NCI-H226 (cell line): ENCODE results near the gene MED14.

Experiments used
- DNase-seq: peaks from one replicate; pipeline ENCODE4 v3.0.0-alpha.2; 2015

The MED14 gene

DNA sequence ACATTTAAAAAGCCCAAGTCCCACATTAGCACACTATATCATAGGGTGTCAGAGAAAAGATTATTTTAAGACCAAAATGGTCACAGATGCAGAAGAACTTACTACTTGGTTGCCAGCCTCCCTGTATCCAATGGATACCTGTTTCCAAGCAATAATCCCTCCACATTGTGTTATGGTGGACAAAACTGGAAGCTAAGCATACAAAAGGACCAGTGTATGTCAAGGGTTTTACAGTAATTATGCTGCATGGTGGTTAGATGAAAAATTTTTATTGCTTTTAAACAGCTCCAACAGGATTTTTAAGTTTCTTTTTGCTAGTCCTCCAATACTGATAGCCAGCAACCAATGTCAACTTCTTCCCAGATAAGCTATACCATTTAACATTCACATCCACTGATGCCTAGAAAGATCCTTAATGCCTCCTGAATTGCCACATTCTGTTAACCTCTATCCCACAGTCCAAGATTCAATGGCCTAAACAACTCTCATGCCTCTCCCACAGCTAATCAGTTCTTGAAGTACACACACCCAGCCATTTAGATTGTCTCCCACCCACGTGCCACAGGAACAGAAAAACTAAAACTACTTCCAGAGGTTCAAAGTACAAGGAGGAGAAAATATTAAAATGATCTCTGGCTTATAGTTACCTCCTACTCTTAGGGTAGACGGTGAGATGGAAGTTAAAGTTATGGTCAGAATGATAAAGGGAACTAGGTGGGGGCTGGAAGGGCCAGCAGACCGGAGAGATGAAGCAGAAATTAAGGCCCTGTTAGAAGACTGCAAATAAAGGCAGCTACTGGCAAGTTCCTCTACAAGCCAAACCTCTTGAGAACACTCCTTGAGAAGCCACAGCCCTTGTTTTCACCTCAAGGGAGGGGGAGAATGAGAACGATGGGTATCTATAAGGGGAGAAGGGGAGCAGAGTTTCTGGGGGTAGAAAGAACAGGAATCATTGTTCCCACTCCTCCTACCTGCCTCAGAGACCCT, 5.5 kb downstream of the MED14 start:
- DNase-seq, result no peak

DNA sequence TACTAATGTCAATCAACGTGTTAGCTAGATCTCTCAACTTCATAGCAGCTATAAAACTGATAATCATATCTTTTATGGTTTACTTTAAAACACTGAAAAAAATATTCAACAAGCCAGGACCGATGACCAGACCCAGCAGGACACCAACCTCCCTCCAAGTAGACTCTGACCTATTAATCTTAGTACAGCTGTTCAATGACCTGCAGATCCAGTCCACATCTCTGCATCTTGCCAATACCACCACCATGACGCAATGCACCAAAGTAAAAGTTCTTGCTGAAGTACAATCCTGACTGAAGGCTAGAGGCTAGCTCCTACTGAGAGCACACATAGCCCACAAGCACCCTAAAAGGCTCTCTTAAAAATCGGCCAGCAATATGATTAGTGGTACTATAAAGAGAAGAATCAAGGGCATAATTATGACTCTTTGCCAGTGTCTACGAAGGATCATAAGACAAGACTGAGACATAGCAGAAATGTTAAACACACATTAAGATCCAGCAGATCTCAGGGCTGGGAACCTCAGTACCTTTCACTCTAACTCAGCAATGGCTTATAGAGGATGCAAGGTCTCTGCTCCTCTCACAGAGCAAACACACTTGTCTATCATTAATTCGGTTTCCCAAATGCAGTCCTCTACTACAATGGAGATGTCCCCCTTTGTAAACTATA, 7.6 kb downstream of the MED14 start:
- no peak for DNase-seq

DNA sequence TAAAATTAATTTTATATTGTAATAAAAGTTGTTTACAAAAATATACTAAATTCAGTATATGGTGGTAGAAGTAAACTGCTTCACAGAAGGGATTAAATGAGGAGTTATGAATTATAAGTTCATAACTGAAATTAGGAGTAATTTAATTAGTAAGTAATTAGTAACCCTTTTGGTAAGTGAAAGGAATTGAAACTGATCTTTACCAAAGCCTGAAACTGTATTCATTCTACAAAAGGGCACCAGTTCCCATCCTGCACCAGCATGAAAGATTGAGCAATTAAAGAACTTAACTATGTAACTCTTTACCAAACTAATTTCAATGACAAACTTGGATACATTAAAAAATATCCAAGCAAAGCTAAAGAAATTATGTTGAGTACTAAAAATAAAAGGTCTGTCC, 8.2 kb downstream of the MED14 start:
- no peak for DNase-seq

DNA sequence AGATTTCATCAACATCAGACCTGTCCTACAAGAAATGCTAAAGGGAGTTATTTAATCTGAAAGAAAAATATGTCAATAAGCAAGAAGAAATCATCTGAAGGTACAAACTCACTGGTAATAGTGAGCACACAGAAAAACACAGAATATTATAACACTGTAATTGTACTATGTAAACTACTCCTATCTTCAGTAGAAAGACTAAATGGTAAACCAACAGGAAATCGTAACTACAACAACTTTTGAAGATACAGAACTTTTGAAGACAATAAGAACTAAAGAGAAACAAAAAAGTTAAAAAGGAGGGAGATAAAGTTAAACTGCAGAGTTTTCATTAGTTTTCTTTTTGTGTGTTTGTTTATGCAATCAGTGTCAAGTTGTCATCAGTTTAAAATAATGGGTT, 12.4 kb downstream of the MED14 start:
- DNase-seq, result no peak

DNA sequence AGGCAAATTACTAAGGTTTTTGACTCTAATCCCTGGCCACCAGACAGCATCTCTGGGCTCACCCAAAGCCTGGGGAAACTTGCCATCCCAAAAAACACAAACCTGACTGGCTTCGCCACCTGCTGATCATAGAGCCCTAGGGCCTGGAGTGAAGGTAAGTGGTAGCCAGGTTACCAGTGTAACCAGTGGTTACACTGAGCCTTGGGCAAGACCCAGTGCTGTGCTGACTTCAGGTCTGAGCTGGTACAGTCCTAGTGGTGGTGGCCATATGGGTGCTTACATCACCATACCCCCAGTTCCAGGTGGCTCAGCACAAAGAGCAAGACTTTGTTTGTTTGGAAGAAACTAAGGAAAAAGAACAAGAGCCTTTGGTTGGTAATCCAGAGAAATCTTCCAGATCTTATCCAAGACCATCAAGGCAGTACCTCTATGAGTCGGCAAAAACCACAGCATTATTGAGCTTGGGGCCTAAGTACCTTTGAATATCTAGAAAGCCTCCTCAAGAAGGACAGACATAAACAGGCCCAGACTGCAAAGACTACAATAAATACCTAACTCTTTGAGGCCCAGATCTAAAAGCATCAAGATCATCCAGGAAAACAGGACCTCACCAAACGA, 13.7 kb downstream of the MED14 start:
- no peak for DNase-seq

DNA sequence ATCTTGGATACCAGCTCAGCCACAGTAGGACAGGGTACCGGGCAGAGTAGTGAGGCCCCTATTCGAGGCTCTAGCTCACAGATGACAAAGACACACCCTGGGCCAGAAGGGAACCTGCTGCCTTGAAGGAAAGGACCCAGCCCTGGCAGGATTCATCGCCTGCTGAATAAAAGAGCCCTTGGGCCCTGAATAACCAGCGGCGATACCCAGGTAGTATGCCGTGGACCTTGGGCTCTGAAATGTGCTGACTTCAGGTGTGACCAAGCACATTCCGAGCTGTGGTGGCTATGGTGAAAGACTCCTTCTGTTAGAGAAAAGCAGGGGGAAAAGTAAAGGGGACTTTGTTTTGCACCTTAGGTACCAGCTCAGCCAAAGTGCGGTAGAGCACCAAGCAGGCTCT, 14.6 kb downstream of the MED14 start:
- no peak for DNase-seq

DNA sequence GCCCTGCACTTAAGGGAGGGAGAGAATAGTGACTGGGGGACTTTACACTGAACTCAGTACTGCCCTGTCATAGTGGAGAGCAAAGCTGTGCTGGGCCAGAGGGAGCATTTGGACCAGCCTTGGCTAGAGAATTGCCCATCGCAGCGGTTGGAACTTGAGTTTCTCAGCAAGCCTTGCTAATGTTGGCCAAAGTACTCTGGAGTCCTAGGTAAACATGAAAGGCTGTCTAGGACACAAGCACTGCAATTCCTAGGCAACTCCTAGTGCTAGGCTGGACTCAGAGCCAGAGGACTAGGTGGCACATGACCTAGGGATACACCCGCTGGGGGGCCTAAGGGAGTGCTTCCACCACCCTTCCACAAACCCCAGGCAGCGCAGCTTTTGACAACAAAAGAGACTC, 15.0 kb downstream of the MED14 start:
- DNase-seq, result no peak

DNA sequence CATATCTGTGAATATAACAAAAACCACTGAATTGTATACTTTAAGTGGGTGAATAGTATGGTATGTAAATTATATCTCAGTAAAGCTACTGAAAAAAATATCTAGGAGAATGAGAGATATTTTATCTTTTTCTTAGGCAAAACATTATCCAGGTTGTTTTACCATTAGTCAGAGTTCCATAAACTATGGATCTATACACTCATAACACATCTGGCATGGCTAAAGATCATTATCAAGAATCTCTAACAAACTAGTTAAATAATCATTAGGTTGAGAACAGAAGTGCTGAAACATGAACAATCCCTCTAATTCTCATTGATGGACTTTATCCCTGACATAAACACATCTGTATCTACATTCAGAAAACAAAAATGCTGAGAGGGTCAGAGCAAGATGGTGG, 15.6 kb downstream of the MED14 start:
- no peak for DNase-seq

DNA sequence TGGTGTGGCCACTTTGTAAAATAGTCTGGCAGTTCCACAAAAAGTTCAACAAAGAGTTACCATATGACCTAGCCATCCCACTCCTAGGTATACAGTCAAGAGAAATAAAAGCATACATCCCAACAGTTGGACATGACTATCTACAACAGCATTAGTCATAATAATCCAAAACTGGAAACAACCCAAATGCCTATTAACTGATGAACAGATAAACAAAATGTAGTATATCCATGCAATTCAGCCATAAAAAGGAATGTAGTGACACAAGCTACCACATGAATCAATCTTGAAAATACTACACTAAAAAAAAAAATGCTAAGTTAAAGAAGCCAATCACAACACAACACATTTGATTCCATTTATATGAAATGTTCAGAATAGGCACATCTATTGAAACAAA, 16.1 kb downstream of the MED14 start:
- DNase-seq, result no peak

DNA sequence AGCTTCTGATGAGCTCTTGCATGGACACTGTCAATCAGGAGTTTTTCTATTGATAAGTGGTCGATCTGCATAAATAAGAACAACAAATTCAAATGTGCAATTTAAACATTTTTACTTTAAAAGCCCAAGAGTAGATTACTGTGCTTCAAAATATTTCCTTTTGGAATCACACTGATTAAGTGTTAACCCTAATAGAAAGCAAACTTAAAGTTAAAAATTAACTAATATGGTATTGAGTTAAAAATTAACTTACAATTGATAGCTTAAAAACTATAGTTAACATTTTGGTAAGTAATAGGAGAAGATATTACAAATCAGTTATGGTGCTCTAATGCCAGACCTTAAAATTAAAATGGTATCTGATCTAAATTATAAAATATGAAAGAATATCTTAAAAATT, 25.9 kb downstream of the MED14 start:
- no peak for DNase-seq

DNA sequence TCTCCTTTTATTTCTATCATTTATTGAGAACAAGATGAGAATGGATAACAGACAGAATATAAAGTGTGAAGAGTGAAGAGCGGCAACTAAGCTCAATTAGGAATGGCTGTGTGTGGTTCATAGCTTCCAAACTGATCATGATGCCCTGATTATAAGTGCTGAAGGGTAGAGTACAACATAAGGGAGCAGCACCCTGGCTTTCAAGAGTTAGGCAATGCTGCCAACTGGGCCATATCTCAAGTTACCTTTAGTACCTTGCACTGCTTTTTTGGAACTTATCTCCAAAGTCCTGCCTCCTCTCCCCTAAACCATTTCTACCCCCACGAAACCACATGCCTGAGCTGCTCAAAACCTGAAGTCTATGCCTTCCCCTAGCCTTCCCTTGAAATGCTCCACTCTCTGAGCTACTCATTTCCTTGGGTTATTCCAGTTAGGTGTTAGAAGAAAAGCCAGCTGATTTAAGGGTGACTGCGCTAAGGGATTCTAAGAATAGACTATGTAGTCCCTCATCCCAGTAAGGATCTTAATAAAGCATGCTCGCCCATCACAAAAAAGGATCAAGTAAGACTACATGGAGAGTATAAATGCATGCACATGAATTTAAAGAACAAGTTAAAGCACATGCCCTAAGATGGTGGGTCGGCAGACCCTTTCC, 29.6 kb downstream of the MED14 start:
- no peak for DNase-seq

DNA sequence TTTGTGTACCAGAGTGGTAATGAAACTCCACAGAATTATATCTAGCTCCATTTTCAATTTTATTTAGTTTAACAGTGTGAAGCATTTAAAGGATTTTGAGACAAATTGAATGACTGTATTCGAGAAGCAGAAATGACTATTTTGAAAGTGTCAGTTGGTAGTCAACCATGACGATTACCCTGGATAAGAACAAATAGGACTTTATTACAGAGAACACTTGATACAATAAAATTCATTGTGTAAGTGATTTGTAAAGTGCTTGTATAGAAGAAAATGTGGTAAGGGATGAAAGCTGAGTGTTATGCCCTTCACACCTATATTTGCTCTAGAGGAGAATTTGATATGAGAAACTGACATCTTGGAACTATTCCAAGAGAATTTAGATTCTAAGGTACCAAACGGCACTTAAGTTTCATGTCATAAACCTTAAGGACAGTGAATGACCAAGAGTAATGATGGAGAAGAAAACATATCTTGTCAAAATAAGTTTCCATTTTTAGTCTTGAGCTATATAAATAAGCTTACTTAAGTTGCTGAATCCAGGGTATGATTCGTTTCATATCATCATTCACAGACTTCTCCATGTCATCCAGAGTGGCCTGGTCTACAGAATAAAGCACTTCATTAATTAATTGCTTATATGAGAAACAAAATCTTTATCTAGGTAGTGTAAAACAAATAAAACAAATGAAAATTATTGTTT, 34.6 kb downstream of the MED14 start:
- DNase-seq, result no peak

DNA sequence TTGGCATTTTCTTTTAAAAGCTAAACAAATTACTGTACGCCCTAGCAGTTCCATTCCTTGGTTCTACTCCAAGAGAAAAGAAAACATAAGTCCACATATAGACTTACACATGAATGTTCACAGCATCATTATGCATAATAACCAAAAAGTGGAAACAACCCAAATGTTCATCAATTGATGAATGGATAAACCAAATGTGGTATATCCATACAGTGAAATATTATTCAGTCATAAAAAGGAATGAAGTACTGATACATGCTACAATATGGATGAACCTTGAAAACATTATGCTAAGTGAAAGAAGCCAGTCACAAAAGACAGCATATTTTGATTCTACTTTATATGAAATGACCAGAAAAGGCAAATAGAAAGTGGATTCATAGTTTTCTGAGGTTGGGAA, 36.5 kb downstream of the MED14 start:
- no peak for DNase-seq

DNA sequence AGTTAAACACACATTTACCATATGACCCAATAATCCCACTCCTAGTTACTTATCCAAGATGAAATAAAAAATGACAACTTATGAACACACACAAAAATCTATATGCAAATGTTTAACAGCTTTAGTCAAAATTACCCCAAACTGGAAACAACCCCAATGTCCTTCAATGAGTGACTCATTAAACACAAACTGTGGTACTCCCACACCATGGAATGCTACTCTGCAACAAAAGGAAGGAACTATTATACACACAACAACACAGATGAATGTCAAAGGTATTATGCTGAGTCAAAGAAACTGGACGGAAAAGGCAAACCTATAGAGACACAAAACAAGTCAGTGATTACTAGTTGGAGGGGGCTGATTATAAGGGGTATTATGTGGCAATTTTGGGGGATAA, 40.5 kb downstream of the MED14 start:
- no peak for DNase-seq

DNA sequence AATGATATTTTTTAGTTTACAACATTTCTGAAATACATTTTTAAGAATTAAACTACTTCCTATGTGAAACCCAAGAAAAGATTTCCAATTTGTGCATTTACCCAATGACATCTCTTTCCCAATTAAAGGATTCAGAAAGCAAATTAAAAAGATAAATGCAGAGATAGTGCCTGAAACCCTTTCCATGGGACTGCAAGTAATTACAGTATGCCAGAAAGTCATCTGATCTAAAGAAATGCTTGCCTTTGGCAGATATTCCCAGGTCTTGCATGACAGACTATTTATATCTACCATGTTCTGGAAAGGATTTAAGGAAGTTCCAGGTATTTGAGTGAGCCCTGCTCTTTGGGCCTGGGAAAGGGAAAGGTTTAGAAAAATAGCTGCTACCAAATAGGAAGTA, 46.4 kb downstream of the MED14 start:
- DNase-seq, result no peak

DNA sequence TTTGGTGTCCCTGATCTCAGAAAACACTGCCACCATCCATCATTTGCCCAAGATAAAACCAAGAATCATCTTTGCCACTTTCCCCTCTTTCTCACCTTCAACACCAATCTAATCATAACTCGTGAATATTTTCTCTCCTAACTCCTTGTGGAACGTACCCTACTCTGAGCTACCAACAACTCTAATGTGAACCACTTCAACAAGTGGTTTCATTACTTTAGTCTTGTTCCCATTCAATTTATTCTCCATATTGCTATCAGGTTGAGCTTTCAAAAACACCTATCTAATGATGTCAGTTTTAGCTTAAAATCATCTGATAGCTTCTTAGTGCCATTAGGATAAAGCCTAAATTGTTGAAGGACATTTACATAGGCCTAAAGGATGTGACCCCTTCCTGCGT, 48.2 kb downstream of the MED14 start:
- DNase-seq, result no peak

DNA sequence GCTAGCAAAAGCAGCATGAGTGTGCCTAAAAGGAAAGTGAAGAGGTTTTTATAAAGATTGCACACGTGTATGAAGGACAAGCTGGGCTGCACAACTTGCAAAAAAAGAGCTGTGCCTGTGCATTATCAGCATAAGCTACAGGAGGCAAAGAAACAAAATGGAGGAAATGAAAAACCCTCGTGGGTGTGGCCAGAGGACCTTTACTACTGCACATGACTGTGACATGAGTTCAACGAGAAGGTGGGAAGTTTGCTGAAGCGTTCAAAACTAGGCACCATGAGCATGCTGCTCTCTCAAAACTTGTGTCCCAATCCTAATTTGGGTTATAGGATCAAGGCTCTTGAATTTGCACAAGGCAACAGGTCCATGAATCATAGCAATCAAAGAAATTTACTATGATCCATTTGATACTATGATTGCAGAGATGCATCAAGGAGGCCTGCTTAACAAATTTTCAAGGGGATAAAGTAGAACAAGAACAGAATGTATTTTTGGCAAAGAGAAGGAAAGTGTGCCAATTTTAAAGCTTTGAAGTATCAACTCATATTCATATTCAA, 49.9 kb downstream of the MED14 start:
- no peak for DNase-seq

DNA sequence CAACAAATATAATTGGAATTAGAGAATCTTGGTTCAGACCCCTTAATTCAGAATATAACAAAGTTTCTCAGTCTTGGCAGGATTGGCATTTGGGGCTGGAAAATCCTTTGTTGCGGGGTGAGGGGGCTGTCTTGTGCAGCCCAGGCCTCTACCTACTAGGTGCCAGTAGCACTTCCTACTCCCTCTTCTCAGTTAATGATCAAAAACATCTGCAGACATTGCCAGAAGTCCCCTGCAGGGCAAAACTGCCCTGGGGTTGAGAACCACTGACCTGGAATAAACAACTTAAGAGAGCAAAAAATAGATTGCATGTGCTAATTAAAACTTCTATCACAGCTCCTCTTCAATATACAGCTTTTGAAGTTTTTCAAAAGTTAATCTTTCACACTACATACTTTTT, 51.2 kb downstream of the MED14 start:
- no peak for DNase-seq

DNA sequence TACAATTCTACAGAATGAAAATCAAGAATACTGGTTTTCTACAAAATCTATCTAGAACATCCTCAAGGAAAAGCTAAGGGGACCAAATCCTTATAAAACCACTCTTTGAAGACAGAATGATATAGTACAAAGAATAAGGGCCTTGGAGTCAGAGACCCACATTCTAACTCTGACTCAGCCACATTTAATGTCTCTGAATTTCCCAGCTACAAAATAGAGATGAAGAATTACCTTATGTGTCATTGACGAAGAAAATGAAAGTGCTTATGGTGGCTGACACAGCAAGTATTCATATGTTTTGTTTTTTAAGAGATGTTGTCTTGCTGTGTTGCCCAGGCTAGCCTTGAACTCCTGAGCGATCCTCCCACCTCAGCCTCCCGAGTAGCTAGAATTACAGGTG, 52.1 kb downstream of the MED14 start:
- DNase-seq, result no peak

DNA sequence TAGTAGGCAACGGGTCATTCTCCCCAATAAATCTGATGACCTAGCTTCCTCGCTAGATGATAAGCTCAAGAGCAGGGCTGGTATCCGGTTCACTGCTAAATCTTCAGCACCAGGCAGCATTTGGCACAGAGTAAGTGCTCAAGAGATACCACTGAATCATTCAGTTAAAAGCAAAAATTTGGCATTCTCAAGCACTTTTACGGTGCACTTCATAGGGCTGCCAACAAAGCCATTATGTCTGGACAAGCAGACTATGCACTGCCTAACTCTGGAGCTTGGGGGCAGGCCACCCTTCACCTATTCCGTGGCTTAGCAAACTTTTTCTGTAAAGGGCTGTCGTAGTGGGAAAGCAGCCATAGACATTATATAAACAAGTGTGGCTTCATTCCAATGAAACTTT, 64.2 kb downstream of the MED14 start:
- no peak for DNase-seq

DNA sequence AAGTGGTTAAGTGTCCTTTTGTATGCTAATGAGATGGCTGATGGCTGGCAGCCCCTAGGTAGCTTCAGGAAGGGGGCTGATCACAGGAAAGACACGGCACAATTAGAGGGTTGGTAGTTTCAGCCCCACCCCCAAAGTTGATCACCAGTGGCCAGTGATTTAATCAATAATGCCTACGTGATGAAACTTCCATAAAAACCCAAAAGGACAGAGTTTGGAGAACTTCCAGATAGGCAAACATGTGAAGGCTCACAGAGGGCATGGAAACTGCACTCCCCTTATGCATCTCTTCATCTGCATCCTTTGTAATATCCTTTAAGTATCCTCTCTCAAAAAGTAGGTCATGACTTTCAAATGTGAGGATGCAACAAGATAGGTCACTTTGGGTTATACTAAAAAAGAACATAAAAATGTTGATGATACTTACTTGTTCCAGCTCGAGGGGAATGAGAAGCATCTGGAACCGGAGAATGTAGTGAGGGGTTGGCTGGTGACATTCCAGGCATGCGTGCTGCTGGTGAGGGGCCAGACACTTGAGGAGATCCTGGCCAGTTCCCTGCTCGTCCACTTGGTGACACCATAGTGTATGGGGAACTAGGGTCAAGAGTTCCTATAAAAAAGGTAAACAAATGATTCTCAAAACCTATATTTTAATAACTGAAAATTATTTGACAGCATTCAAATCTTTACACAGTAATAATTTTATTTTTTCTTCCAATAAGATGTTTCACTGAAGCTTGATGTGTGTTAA, 71.3 kb downstream of the MED14 start:
- DNase-seq, result no peak
